T1000 (cell line): ENCODE results near the gene RPS23.
"Not testable (repeated sequence)": the region's sequence is repeated elsewhere in the genome, so short reads cannot be mapped to it uniquely, and the experiment has no call there.

Experiments
- DNase-seq: peaks from one replicate; lab custom pipeline; 2025; ENCODE audit warnings: mixed read lengths; lab: John Stamatoyannopoulos, UW

RPS23 gene

GRCh38 chr5:82290005-82290404 lies 11.9 kb upstream of the RPS23 start:
- DNase-seq = no peak

- no peak for DNase-seq
Measured at GRCh38 chr5:82287625-82288024, 9.5 kb upstream of the RPS23 start.

DNA sequence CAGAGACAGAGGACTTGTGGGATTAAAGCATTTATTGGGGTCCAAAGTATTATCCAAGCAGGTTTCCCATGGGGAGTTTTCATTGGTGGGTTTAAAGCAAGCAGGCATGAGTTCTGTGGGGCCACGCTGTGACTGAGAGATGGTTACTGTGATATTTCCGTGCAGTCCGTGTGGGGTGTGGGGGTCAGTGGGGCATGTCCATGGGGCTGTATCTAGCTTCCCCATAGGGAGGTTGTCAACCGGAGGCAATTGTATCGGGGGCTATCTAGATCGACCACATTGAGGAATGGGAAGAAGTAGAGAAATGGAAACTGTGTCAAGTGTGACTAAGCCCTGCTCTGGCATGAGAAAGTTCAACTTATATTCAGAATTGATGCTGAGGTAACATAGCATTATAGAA lies 7.1 kb upstream of the RPS23 start:
- DNase-seq = no peak

DNA sequence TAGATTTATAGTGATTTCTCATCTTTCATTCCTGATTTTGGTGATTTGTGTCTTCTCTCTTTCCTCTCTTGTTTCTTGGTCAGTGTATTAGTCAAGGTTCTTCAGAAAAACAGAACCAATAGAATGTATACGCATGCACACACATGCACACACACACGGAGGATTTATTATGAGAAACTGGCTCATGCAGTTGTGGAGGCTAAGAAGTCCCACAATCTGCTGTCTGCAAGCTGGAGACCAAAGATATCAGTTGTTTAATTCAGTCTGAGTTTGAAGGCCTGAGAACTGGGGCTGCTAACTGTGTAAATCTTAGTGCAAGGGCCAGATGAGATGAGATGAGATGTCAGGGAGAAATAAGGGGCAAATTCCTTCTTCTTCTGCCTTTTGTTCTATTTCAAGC lies 5.7 kb upstream of the RPS23 start:
- DNase-seq = no peak

DNA sequence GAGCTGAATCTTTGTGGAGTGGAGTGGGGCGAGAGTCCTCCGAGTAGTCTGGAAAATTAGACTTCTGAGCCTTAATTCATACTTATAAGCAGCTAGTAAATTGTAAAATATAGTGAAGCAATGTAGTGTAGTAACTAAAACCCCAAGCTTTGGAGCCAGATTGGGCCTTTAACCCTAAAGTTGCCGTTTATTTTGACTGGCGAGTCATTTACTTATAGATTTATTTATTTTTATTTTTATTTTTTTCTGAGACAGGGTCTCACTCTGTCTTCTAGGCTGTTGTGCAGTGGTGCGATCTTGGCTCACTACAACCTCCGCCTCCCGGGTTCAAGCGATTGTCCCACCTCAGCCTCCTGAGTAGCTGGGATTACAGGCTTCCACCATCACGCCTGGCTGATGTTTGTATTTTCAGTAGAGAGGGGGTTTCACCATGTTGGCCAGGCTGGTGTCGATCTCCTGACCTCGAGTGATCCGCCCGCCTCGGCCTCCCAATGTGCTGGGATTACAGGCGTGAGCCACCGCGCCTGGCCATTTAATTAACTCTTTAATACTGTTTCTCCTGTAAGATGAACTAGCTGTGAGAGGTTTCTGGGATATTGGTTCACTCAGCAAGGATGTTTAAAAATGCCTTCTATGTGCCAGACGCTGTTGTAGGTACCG lies 687 bp upstream of the RPS23 start:
- no peak for DNase-seq

- no peak for DNase-seq
Measured at GRCh38 chr5:82277613-82277986, 554 bp downstream of the RPS23 start.

GRCh38 chr5:82276800-82277612 lies 1.1 kb downstream of the RPS23 start:
- DNase-seq = no peak

GRCh38 chr5:82275216-82275664 lies 2.9 kb downstream of the RPS23 start:
- no peak for DNase-seq

DNA sequence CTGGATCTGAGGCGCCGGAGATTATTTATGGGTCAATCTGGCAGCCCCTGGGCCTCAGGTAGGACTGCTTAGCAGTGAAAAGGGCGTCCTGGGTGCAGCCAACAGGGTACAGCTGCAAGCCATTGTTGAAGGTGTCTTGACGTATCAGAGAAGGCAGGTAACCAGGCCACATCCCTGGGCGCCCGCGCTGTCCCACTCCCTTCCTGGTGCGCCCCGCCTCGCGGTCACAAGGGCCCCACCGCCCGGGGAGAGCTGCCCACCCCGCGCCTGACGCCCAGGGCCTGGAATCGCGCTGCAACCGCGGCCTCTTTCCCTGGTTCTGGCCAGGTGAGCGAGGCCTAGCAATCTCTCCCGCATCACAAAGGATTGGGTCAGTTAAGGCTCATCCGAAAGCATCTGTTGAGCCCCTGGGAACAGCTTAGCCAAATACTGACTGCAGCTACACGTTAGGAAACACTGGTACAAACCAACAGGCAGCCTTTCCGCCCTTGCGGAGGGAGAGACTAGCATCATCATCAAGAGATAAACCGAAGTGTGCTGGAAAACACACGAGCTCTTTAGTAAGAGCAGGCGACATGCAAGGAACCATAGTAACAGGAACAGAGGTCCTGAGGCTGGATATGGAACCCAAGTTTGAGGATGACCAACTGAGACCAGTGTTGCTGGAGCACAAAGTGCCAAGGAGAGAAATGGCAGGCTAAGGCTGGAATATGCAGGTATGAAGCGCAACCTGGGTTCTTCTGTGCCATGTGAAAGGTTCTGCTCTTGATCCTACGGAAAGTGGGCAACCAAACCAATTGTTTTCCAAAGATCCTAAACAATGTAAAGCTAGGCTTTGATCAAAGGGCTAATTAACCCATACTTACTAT lies 3.6 kb downstream of the RPS23 start:
- no peak for DNase-seq

- not testable (repeated sequence) for DNase-seq
Measured at GRCh38 chr5:82273426-82273825, 4.7 kb downstream of the RPS23 start.

- not testable (repeated sequence) for DNase-seq
Measured at GRCh38 chr5:82272571-82273356, 5.4 kb downstream of the RPS23 start.

- DNase-seq = not testable (repeated sequence)
Measured at GRCh38 chr5:82269363-82269762, 8.8 kb downstream of the RPS23 start.

DNA sequence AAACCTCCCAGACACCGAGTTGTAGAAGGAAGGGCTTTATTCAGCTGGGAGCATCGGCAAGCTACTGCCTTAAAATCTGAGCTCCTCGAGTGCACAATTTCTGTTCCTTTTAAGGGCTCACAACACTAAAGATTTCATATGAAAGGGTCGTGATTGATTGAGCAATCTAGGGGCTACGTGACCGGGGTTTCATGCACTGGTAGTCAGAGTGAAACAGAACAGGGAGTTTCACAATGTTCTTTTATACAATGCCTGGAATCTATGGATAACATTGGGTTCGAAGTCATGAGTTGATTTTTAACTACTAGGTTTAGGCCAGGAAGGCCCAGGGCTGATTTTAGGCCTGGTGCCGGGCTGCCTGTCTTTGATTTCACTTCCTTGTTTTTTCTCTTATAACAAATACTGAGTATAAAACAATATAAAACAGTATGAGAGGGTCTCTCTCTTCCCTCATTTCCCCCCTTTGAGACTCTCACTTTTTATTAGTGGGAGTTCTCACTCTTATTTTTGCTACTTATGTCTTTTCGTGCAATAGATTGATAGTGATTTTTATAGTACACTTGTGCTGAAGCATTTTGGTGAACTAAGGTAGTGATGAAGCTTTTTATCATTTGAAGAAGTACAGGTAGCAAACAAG lies 10.7 kb downstream of the RPS23 start:
- DNase-seq = not testable (repeated sequence)

DNA sequence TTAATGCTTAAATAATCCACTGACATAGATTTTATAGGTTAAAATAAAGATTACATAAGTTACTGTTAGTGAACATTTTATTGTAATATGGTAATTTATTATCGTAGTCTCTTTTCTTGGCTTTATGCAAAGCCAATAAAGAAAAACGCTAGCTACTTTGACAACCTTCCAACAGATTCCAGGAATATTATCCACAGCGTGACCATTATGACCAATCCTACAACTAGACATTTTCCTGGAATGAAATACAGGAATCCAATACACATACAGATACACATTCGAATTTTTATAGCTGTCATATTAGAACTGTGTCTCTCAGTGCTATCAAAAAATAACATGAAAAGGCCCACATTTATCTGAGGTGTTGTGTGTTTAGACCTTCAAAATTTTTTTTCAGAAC lies 13.1 kb downstream of the RPS23 start:
- DNase-seq = no peak

GRCh38 chr5:82259172-82259800 lies 18.9 kb downstream of the RPS23 start:
- no peak for DNase-seq

DNA sequence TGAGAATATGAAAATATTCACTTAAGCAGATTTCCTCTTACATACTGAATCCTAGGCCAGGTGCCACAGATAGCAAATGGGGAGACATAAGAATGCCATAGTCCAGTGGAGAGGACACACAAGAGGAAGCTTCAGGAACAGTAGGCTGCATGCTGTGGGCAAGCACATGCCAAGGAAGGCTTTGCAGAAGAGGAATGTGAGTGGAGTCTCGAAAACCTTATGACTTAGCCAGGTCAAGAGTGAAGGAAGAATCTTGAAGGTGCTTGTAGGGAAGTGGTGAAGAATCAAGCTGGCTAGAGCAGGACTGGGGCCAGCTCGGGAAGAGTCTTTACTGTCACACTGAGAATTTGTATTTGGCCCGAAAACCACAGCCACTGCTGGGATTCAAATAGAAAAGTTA lies 20.4 kb downstream of the RPS23 start:
- no peak for DNase-seq

- DNase-seq = no peak
Measured at GRCh38 chr5:82257247-82257646, 20.9 kb downstream of the RPS23 start.

DNA sequence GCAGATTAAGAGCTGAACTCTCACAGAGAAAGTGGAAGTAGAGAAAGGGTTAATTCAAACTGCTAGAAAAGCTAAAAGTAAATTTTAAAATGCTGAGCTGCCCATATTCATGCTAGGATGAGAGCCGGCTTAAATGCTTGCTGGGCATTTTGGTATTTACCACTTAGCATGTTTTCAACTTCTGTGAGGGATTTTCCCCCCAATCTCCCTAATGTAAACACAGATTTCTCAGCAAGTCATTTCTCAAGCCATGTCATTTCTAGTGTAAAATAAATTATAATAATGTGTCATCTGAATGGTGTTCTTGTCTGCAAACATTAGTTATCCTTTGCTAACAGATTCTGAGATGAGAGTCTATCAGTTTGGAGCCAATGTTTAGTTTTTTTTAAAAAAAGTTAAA lies 22.3 kb downstream of the RPS23 start:
- DNase-seq = no peak

- DNase-seq = no peak
Measured at GRCh38 chr5:82252744-82253143, 25.4 kb downstream of the RPS23 start.

GRCh38 chr5:82246960-82247574 lies 31.1 kb downstream of the RPS23 start:
- DNase-seq = no peak
